ENCODE data around the gene MRPS7.
"Not testable (repeated sequence)": the region's sequence is repeated elsewhere in the genome, so short reads cannot be mapped to it uniquely, and the experiment has no call there.

Gene MRPS7

GRCh38 chr17:75271233-75271954 is 9.7 kb downstream of the MRPS7 start:
- peak; percentile 73 to 83 for ATAC-seq (replicated peaks)
- peak overlapping the region; percentile 89 to 97 for H3K4me3 Mint-ChIP-seq
- DNase-seq = peak; percentile 85
- H3K27ac Mint-ChIP-seq = peak overlapping the region; percentile 95
- H3K27me3 Mint-ChIP-seq = no peaks in the 10 kb centered on the region
- no peaks in the 10 kb centered on the region for H3K9me3 Mint-ChIP-seq
- peaks cover 32 to 66% of the 10 kb centered on the region in 2 donors for H3K4me1 Mint-ChIP-seq
- peaks cover 32 to 43% of the 10 kb centered on the region in 2 donors for H3K36me3 Mint-ChIP-seq

- ATAC-seq (replicated peaks) (no peak), DNase-seq (no peak)
- peak overlapping the region; percentile 89 to 97 for H3K4me3 Mint-ChIP-seq
- peak overlapping the region; percentile 95 for H3K27ac Mint-ChIP-seq
- H3K27me3 Mint-ChIP-seq = no peaks in the 10 kb centered on the region
- no peaks in the 10 kb centered on the region for H3K9me3 Mint-ChIP-seq
- peaks cover 30 to 60% of the 10 kb centered on the region in 2 donors for H3K4me1 Mint-ChIP-seq
- peaks cover 28 to 43% of the 10 kb centered on the region in 2 donors for H3K36me3 Mint-ChIP-seq
Observed at GRCh38 chr17:75271955-75272847, 10.5 kb downstream of the MRPS7 start.

- H3K27ac Mint-ChIP-seq = peak overlapping the region; percentile 95
- peaks cover 23 to 44% of the 10 kb centered on the region in 2 donors for H3K36me3 Mint-ChIP-seq
- no peaks in the 10 kb centered on the region for H3K9me3 Mint-ChIP-seq
- peaks cover 29 to 54% of the 10 kb centered on the region in 2 donors for H3K4me1 Mint-ChIP-seq
- H3K4me3 Mint-ChIP-seq = peak overlapping the region; percentile 89 to 97
- DNase-seq (no peak), ATAC-seq (replicated peaks) (no peak)
- no peaks in the 10 kb centered on the region for H3K27me3 Mint-ChIP-seq
Observed at GRCh38 chr17:75272848-75273184, 11.1 kb downstream of the MRPS7 start.

GRCh38 chr17:75273977-75274708 is 12.5 kb downstream of the MRPS7 start:
- peaks cover 27 to 48% of the 10 kb centered on the region in 2 donors for H3K36me3 Mint-ChIP-seq
- no peak for ATAC-seq (replicated peaks)
- no peaks in the 10 kb centered on the region for H3K9me3 Mint-ChIP-seq
- DNase-seq = no peak
- H3K4me1 Mint-ChIP-seq = peaks cover 23 to 45% of the 10 kb centered on the region in 2 donors
- H3K4me3 Mint-ChIP-seq = peak overlapping the region in 1 of 2 donors; percentile 7
- H3K27me3 Mint-ChIP-seq = no peaks in the 10 kb centered on the region
- peak overlapping the region; percentile 89 for H3K27ac Mint-ChIP-seq

- H3K4me1 Mint-ChIP-seq = peaks cover 8 to 30% of the 10 kb centered on the region in 2 donors
- no peak overlapping the region for H3K27ac Mint-ChIP-seq
- H3K9me3 Mint-ChIP-seq = no peaks in the 10 kb centered on the region
- DNase-seq = no peak
- no peak for ATAC-seq (replicated peaks)
- no peaks in the 10 kb centered on the region for H3K27me3 Mint-ChIP-seq
- H3K4me3 Mint-ChIP-seq = no peak overlapping the region
- peaks cover 38 to 51% of the 10 kb centered on the region in 2 donors for H3K36me3 Mint-ChIP-seq
Observed at GRCh38 chr17:75277664-75278071, 16.0 kb downstream of the MRPS7 start.

GRCh38 chr17:75280189-75280588 is 18.5 kb downstream of the MRPS7 start:
- H3K27me3 Mint-ChIP-seq; H3K4me3 Mint-ChIP-seq; ATAC-seq (replicated peaks); DNase-seq; H3K9me3 Mint-ChIP-seq: not testable (repeated sequence)
- H3K27ac Mint-ChIP-seq = peak overlapping the region; percentile 31
- peaks cover 40 to 44% of the 10 kb centered on the region in 2 donors for H3K36me3 Mint-ChIP-seq
- peaks cover 5 to 14% of the 10 kb centered on the region in 2 donors for H3K4me1 Mint-ChIP-seq

GRCh38 chr17:75285123-75285522 is 23.4 kb downstream of the MRPS7 start:
- Mint-ChIP-seq H3K9me3 (no peaks in the 10 kb centered on the region), H3K4me3 (no peak overlapping the region), H3K36me3 (peaks cover 49 to 50% of the 10 kb centered on the region in 2 donors), H3K4me1 (peaks cover 17 to 44% of the 10 kb centered on the region in 2 donors), H3K27ac (no peak overlapping the region), H3K27me3 (no peaks in the 10 kb centered on the region)
- DNase-seq (no peak), ATAC-seq (replicated peaks) (no peak)

GRCh38 chr17:75287221-75287620 is 25.5 kb downstream of the MRPS7 start:
- DNase-seq = no peak
- Mint-ChIP-seq H3K9me3 (no peaks in the 10 kb centered on the region), H3K4me3 (peak overlapping the region; percentile 97), H3K27ac (no peak overlapping the region), H3K36me3 (peaks cover 35 to 38% of the 10 kb centered on the region in 2 donors), H3K27me3 (no peaks in the 10 kb centered on the region), H3K4me1 (peaks cover 21 to 55% of the 10 kb centered on the region in 2 donors)
- no peak for ATAC-seq (replicated peaks)

- Mint-ChIP-seq H3K27ac (peak overlapping the region; percentile 100), H3K9me3 (no peaks in the 10 kb centered on the region), H3K36me3 (peaks cover 33 to 35% of the 10 kb centered on the region in 2 donors), H3K27me3 (no peaks in the 10 kb centered on the region), H3K4me3 (peak overlapping the region; percentile 97), H3K4me1 (peaks cover 20 to 67% of the 10 kb centered on the region in 2 donors)
- ATAC-seq (replicated peaks) = no peak
- DNase-seq = no peak
Observed at GRCh38 chr17:75288359-75288758, 26.7 kb downstream of the MRPS7 start.

- Mint-ChIP-seq H3K4me1 (peaks cover 16 to 68% of the 10 kb centered on the region in 2 donors), H3K27me3 (no peaks in the 10 kb centered on the region), H3K27ac (peak overlapping the region; percentile 100), H3K36me3 (peaks cover 29 to 31% of the 10 kb centered on the region in 2 donors), H3K4me3 (peak overlapping the region; percentile 97), H3K9me3 (no peaks in the 10 kb centered on the region)
- DNase-seq (peak; percentile 56), ATAC-seq (replicated peaks) (peak; percentile 22 to 30)
Observed at GRCh38 chr17:75288770-75289114, 27.1 kb downstream of the MRPS7 start.

- Mint-ChIP-seq H3K27ac (peak within 1 kb of the TSS; percentile 100), H3K36me3 (peaks cover 27 to 28% of the 10 kb centered on the region in 2 donors), H3K27me3 (no peaks in the 10 kb centered on the region), H3K9me3 (no peaks in the 10 kb centered on the region), H3K4me1 (peaks cover 17 to 70% of the 10 kb centered on the region in 2 donors), H3K4me3 (peak within 1 kb of the TSS; percentile 97)
- DNase-seq = peak; percentile 98
- peak; percentile 91 to 93 for ATAC-seq (replicated peaks)
Observed at GRCh38 chr17:75289115-75289831, 27.6 kb downstream of the MRPS7 start, which contains the start of gene SLC25A19. SLC25A19 (minus strand) TSS chr17:75289433; CDS start chr17:75286764, 2,669 bp downstream.

- Mint-ChIP-seq H3K36me3 (peaks cover 26 to 28% of the 10 kb centered on the region in 2 donors), H3K4me1 (peaks cover 19 to 77% of the 10 kb centered on the region in 2 donors), H3K9me3 (no peaks in the 10 kb centered on the region), H3K27me3 (no peaks in the 10 kb centered on the region), H3K27ac (peak overlapping the region; percentile 100), H3K4me3 (peak overlapping the region; percentile 97)
- ATAC-seq (replicated peaks) = peak; percentile 43 to 53
- DNase-seq = peak; percentile 71
Observed at GRCh38 chr17:75289832-75290337, 28.2 kb downstream of the MRPS7 start.

GRCh38 chr17:75292810-75293448 is 31.2 kb downstream of the MRPS7 start:
- peaks cover 23 to 76% of the 10 kb centered on the region in 2 donors for H3K4me1 Mint-ChIP-seq
- peaks cover 9 to 21% of the 10 kb centered on the region in 2 donors for H3K36me3 Mint-ChIP-seq
- not testable (repeated sequence) for DNase-seq; H3K9me3 Mint-ChIP-seq; ATAC-seq (replicated peaks); H3K27me3 Mint-ChIP-seq
- H3K4me3 Mint-ChIP-seq = peak overlapping the region in 1 of 2 donors; percentile 6
- H3K27ac Mint-ChIP-seq = peak overlapping the region; percentile 90
